Endothelial cell of umbilical vein (primary cell): ENCODE data around the gene HOXB6.

ENCODE experiments used
- EZH2 ChIP-seq: IDR thresholded peaks from 2 replicates; pipeline ENCODE4 v1.6.1; 2012; ENCODE audit warnings: borderline replicate concordance, low read depth, mild to moderate bottlenecking, moderate library complexity, low read length, inconsistent platforms; ENCODE audit not compliant: severe bottlenecking
- GATA2 ChIP-seq: IDR thresholded peaks from 2 replicates; pipeline ENCODE4 v1.7.0; 2011; ENCODE audit warnings: low read depth, mild to moderate bottlenecking, moderate library complexity, mixed read lengths, low read length; ENCODE audit not compliant: insufficient read length, insufficient read depth
- MYC ChIP-seq: IDR thresholded peaks from one replicate; pipeline ENCODE4 v1.6.1; 2011; ENCODE audit warnings: mild to moderate bottlenecking, low read depth, low read length
- POLR2A ChIP-seq: IDR thresholded peaks from 2 replicates; pipeline ENCODE4 v1.6.1; 2012; ENCODE audit warnings: low read depth, mild to moderate bottlenecking, control low read depth, low read length
- TF ChIP-seq, protein P1 (sequence below), 2 donors: IDR thresholded peaks; 1 replicate in 1 of 2; 2 replicates in 1 of 2; pipeline ENCODE4 v1.5.1; 2011; ENCODE audit warnings: low read length in 2 of 2, mild to moderate bottlenecking in 2 of 2, moderate library complexity in 2 of 2, control low read depth in 1 of 2, inconsistent platforms in 1 of 2, low read depth in 1 of 2; ENCODE audit not compliant: insufficient read depth in 1 of 2; ENCODE audit errors: extremely low read depth in 1 of 2
- TF ChIP-seq, protein P2 (sequence below): IDR thresholded peaks from 2 replicates; pipeline ENCODE4 v1.6.1; 2011; ENCODE audit not compliant: insufficient read depth, insufficient read length

DNA sequence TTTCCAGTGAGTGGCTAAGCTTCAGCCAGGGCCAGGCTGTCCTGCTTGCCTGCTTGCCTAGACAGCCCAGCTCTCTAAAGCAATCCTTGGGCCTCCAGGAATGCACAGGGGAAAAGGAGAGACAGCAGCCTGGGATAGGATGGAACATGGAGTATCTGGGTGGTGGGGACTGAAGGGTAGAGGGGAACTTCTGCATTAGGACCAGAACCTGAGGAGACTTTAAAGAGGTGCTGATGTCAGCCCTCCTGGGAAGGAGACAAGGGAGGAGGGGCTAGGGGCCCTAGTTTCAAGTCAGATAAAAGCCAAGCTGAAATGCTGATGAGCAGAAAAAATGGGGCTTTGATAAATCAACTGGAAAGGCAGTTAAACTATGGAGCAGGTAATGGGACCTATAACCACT is 4.2 kb upstream of the HOXB6 start:
- TF ChIP-seq, protein P1, sequence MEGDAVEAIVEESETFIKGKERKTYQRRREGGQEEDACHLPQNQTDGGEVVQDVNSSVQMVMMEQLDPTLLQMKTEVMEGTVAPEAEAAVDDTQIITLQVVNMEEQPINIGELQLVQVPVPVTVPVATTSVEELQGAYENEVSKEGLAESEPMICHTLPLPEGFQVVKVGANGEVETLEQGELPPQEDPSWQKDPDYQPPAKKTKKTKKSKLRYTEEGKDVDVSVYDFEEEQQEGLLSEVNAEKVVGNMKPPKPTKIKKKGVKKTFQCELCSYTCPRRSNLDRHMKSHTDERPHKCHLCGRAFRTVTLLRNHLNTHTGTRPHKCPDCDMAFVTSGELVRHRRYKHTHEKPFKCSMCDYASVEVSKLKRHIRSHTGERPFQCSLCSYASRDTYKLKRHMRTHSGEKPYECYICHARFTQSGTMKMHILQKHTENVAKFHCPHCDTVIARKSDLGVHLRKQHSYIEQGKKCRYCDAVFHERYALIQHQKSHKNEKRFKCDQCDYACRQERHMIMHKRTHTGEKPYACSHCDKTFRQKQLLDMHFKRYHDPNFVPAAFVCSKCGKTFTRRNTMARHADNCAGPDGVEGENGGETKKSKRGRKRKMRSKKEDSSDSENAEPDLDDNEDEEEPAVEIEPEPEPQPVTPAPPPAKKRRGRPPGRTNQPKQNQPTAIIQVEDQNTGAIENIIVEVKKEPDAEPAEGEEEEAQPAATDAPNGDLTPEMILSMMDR (IDR thresholded peaks at IDR 0.05; ENCODE audit: extremely low read depth in 1 of 2, insufficient read depth in 1 of 2, low read depth in 1 of 2, low read length in 2 of 2), result no peak
- no peak for TF ChIP-seq MYC
- TF ChIP-seq POLR2A, result no peak
- no peak for TF ChIP-seq EZH2
- TF ChIP-seq, protein P2, sequence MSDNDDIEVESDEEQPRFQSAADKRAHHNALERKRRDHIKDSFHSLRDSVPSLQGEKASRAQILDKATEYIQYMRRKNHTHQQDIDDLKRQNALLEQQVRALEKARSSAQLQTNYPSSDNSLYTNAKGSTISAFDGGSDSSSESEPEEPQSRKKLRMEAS, result no peak
- TF ChIP-seq GATA2, result no peak
